ENCODE data around the gene FBRSL1.

FBRSL1 gene

GRCh38 chr12:132500142-132500855, 10.3 kb downstream of the FBRSL1 start:
- peaks cover 15% of the 10 kb centered on the region; the same call in 1 of the 2 replicates for H3K4me1 ChIP-seq (ENCODE audit: insufficient read depth, low read length)
- H3K9me3 ChIP-seq (ENCODE audit: control insufficient read depth, insufficient read depth, low read length) = no peaks in the 10 kb centered on the region
- H3K9ac ChIP-seq (ENCODE audit: low read depth, low read length) = no peak overlapping the region
- no peaks in the 10 kb centered on the region for H3K36me3 ChIP-seq (ENCODE audit: insufficient read depth, low read length)

- Histone ChIP-seq H3K9me3 (ENCODE audit: control insufficient read depth, insufficient read depth, low read length) (no peaks in the 10 kb centered on the region), H3K9ac (ENCODE audit: low read depth, low read length) (no peak overlapping the region), H3K36me3 (ENCODE audit: insufficient read depth, low read length) (no peaks in the 10 kb centered on the region), H3K4me1 (ENCODE audit: insufficient read depth, low read length) (peaks cover 20% of the 10 kb centered on the region; the same call in 1 of the 2 replicates)
Measured at GRCh38 chr12:132500856-132501180, 10.9 kb downstream of the FBRSL1 start.

DNA sequence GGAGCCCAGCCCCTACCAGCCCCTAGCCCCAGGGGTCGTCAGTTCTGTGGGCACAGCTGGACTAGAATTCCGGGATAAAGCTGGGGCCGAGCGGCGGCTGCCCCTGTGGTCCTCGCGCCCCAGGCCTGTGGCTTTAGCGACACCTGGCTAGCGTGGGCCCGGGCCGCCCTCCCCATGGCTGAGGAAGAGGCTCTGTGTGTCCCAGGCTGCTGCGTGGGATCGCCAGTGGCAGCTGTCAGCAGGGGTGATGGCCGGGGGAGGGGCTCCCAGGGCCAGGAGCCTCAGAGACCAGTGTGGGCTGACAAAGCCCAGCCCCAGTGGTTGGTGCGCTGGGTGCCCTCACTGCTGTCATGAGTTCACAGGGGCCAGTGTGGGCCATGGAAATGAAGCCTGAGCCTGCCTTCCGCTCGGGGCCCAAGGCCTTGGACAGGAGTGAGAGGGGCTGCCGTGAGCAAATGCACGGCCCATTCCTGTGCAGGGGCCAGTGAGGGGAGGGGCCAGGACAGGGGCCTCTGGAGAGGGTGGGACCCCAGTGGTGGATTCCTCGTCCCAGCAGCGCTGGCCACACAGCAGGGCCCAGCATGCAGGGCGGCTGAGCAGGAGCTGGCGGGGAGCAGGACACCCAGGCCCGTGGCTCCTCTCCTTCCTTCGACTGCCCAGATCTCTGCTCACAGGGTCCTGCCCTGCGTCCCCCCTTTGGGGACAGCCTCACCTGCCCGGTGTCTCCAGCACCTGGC, 11.4 kb downstream of the FBRSL1 start:
- Histone ChIP-seq H3K36me3 (ENCODE audit: insufficient read depth, low read length) (no peaks in the 10 kb centered on the region), H3K4me1 (ENCODE audit: insufficient read depth, low read length) (peaks cover 26% of the 10 kb centered on the region; the same call in 1 of the 2 replicates), H3K9me3 (ENCODE audit: control insufficient read depth, insufficient read depth, low read length) (no peaks in the 10 kb centered on the region), H3K9ac (ENCODE audit: low read depth, low read length) (no peak overlapping the region)

GRCh38 chr12:132502149-132502881, 12.4 kb downstream of the FBRSL1 start:
- Histone ChIP-seq H3K9ac (ENCODE audit: low read depth, low read length) (no peak overlapping the region), H3K4me1 (ENCODE audit: insufficient read depth, low read length) (peaks cover 29% of the 10 kb centered on the region; the same call in 1 of the 2 replicates), H3K9me3 (ENCODE audit: control insufficient read depth, insufficient read depth, low read length) (no peaks in the 10 kb centered on the region), H3K36me3 (ENCODE audit: insufficient read depth, low read length) (no peaks in the 10 kb centered on the region)

GRCh38 chr12:132502882-132503193, 12.9 kb downstream of the FBRSL1 start:
- H3K9ac ChIP-seq (ENCODE audit: low read depth, low read length) = no peak overlapping the region
- H3K9me3 ChIP-seq (ENCODE audit: control insufficient read depth, insufficient read depth, low read length) = no peaks in the 10 kb centered on the region
- H3K4me1 ChIP-seq (ENCODE audit: insufficient read depth, low read length) = peaks cover 32% of the 10 kb centered on the region; the same call in 1 of the 2 replicates
- H3K36me3 ChIP-seq (ENCODE audit: insufficient read depth, low read length) = no peaks in the 10 kb centered on the region

- Histone ChIP-seq H3K9me3 (ENCODE audit: control insufficient read depth, insufficient read depth, low read length) (no peaks in the 10 kb centered on the region), H3K9ac (ENCODE audit: low read depth, low read length) (no peak overlapping the region), H3K36me3 (ENCODE audit: insufficient read depth, low read length) (no peaks in the 10 kb centered on the region), H3K4me1 (ENCODE audit: insufficient read depth, low read length) (peaks cover 32% of the 10 kb centered on the region; the same call in 1 of the 2 replicates)
Measured at GRCh38 chr12:132503618-132504204, 13.8 kb downstream of the FBRSL1 start.

- Histone ChIP-seq H3K36me3 (ENCODE audit: insufficient read depth, low read length) (no peaks in the 10 kb centered on the region), H3K4me1 (ENCODE audit: insufficient read depth, low read length) (peaks cover 32% of the 10 kb centered on the region; the same call in 1 of the 2 replicates), H3K9me3 (ENCODE audit: control insufficient read depth, insufficient read depth, low read length) (no peaks in the 10 kb centered on the region), H3K9ac (ENCODE audit: low read depth, low read length) (no peak overlapping the region)
Measured at GRCh38 chr12:132505105-132505851, 15.3 kb downstream of the FBRSL1 start.

- no peaks in the 10 kb centered on the region for H3K9me3 ChIP-seq (ENCODE audit: control insufficient read depth, insufficient read depth, low read length)
- peaks cover 32% of the 10 kb centered on the region; the same call in 1 of the 2 replicates for H3K4me1 ChIP-seq (ENCODE audit: insufficient read depth, low read length)
- H3K9ac ChIP-seq (ENCODE audit: low read depth, low read length) = no peak overlapping the region
- H3K36me3 ChIP-seq (ENCODE audit: insufficient read depth, low read length) = no peaks in the 10 kb centered on the region
Measured at GRCh38 chr12:132505852-132506219, 15.9 kb downstream of the FBRSL1 start.

GRCh38 chr12:132506328-132507160, 16.6 kb downstream of the FBRSL1 start:
- no peaks in the 10 kb centered on the region for H3K9me3 ChIP-seq (ENCODE audit: control insufficient read depth, insufficient read depth, low read length)
- H3K9ac ChIP-seq (ENCODE audit: low read depth, low read length) = no peak overlapping the region
- H3K4me1 ChIP-seq (ENCODE audit: insufficient read depth, low read length) = peaks cover 26% of the 10 kb centered on the region; the same call in 1 of the 2 replicates
- no peaks in the 10 kb centered on the region for H3K36me3 ChIP-seq (ENCODE audit: insufficient read depth, low read length)

- H3K36me3 ChIP-seq (ENCODE audit: insufficient read depth, low read length) = no peaks in the 10 kb centered on the region
- H3K4me1 ChIP-seq (ENCODE audit: insufficient read depth, low read length) = peaks cover 20% of the 10 kb centered on the region; the same call in 1 of the 2 replicates
- no peaks in the 10 kb centered on the region for H3K9me3 ChIP-seq (ENCODE audit: control insufficient read depth, insufficient read depth, low read length)
- no peak overlapping the region for H3K9ac ChIP-seq (ENCODE audit: low read depth, low read length)
Measured at GRCh38 chr12:132507161-132507538, 17.2 kb downstream of the FBRSL1 start.

- H3K36me3 ChIP-seq (ENCODE audit: insufficient read depth, low read length) = no peaks in the 10 kb centered on the region
- no peaks in the 10 kb centered on the region for H3K9me3 ChIP-seq (ENCODE audit: control insufficient read depth, insufficient read depth, low read length)
- H3K4me1 ChIP-seq (ENCODE audit: insufficient read depth, low read length) = peaks cover 16% of the 10 kb centered on the region; the same call in 1 of the 2 replicates
- no peak overlapping the region for H3K9ac ChIP-seq (ENCODE audit: low read depth, low read length)
Measured at GRCh38 chr12:132507656-132508490, 17.9 kb downstream of the FBRSL1 start.

DNA sequence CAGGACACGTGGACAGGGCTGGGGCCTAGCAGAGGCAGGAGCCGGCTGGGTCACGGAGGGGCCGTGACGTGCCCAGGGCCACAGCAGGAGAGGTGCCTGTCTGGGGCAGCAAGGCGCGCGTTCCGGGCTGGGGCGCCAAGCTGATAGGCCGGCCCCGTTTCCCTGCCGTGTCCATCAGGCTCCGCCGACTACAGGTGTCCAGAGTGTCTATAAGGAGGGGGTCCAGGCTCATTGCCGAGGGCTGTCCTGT, 18.5 kb downstream of the FBRSL1 start:
- Histone ChIP-seq H3K9ac (ENCODE audit: low read depth, low read length) (no peak overlapping the region), H3K9me3 (ENCODE audit: control insufficient read depth, insufficient read depth, low read length) (no peaks in the 10 kb centered on the region), H3K36me3 (ENCODE audit: insufficient read depth, low read length) (no peaks in the 10 kb centered on the region), H3K4me1 (ENCODE audit: insufficient read depth, low read length) (peaks cover 16% of the 10 kb centered on the region; the same call in 1 of the 2 replicates)

Measured in ES-I3 (cell line).